Astrocyte of the cerebellum (primary cell): Measurements from ENCODE around the gene PRKCB.

Experiments used
- DNase-seq: peaks from one replicate; pipeline ENCODE4 v3.0.0-alpha.2; 2011; ENCODE audit warnings: low read depth
- H3K4me3 ChIP-seq: 2 replicates; pipeline ENCODE4 v1.5.1; 2011; ENCODE audit warnings: mild to moderate bottlenecking, low read depth, low read length, moderate library complexity
- CTCF ChIP-seq: IDR thresholded peaks from 2 replicates; pipeline ENCODE4 v1.5.1; 2012; ENCODE audit warnings: low read length, low read depth, moderate library complexity, mild to moderate bottlenecking; ENCODE audit errors: missing control alignments
- in situ Hi-C: cut with HindIII; loops from 2 replicates; pipeline ENCODE4 v1.10.0; 2017; ENCODE audit warnings: low sequenced_read_pairs

Gene PRKCB

GRCh38 chr16:23842137-23842600 is 6.4 kb downstream of the PRKCB start:
- DNase-seq, result no peak
- in situ Hi-C loops, result no loop called here
- no peak for TF ChIP-seq CTCF
- no peak overlapping the region for H3K4me3 ChIP-seq

- TF ChIP-seq CTCF, result no peak
- no peak overlapping the region for H3K4me3 ChIP-seq
- DNase-seq, result no peak
- in situ Hi-C loops, result no loop called here
Observed at GRCh38 chr16:23843143-23843542, 7.4 kb downstream of the PRKCB start.

GRCh38 chr16:23847251-23847650 is 11.5 kb downstream of the PRKCB start:
- no peak for TF ChIP-seq CTCF
- H3K4me3 ChIP-seq, result no peak overlapping the region
- in situ Hi-C loops, result no loop called here
- no peak for DNase-seq

GRCh38 chr16:23847948-23848347 is 12.2 kb downstream of the PRKCB start:
- no peak for TF ChIP-seq CTCF
- in situ Hi-C loops, result no loop called here
- no peak overlapping the region for H3K4me3 ChIP-seq
- DNase-seq, result no peak

- in situ Hi-C loops, result no loop called here
- no peak overlapping the region for H3K4me3 ChIP-seq
- DNase-seq, result no peak
- no peak for TF ChIP-seq CTCF
Observed at GRCh38 chr16:23848958-23849357, 13.2 kb downstream of the PRKCB start.

GRCh38 chr16:23852794-23853562 is 17.2 kb downstream of the PRKCB start:
- TF ChIP-seq CTCF, result no peak
- in situ Hi-C loops, result no loop called here
- DNase-seq, result no peak
- no peak overlapping the region for H3K4me3 ChIP-seq

GRCh38 chr16:23855010-23855409 is 19.2 kb downstream of the PRKCB start:
- no peak overlapping the region for H3K4me3 ChIP-seq
- no peak for TF ChIP-seq CTCF
- in situ Hi-C loops, result no loop called here
- no peak for DNase-seq
